DOHH2 (cell line): Measurements from ENCODE around the gene CNTN4.

Source experiments
- CTCF ChIP-seq: fragments of 200-600 bp; sonication (generic); IDR thresholded peaks from one replicate; pipeline ENCODE4 v1.5.1; 2014; ENCODE audit warnings: antibody characterized with exemption, mild to moderate bottlenecking, low read depth, low read length; ENCODE audit not compliant: poor library complexity, severe bottlenecking
- EZH2phosphoT487 ChIP-seq: fragments of 200-600 bp; sonication (generic); IDR thresholded peaks from 2 replicates; pipeline ENCODE4 v1.6.1; 2017; ENCODE audit warnings: borderline replicate concordance, mild to moderate bottlenecking, antibody characterized with exemption, low read length, moderate library complexity, mixed read lengths

DNA sequence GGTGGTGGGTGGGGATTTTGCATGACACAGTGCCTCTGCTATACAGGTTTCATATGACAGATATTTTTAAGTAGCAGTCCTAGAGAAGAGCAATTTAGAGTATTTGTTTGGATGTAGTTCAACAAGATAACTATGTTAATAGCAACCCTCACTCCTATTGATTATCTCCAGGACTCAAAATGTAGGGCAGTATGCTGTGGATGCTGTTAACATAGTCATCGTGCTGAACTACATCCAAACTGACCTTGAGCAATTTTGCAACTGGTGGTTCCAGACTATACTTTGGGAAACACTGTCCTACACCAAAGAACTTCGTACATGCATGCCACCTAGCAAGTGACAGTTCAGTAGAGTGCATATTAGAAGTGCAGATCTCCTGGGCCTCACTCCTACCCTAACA lies 893.9 kb downstream of the CNTN4 start:
- no peak for TF ChIP-seq CTCF
- no peak for TF ChIP-seq EZH2phosphoT487
